Tibial nerve (tissue), 4 donors: ENCODE results near the gene BMP5. TPM values are rescaled to one million over a fixed set of nuclear protein-coding genes. Genes with fewer than 3 reads are reported as not detected.
A peak's percentile ranks its signal among the peaks of the same experiment; 100 is the strongest.

Experiments
- DNase-seq, 2 donors: peaks; one replicate each; pipeline ENCODE4 v3.0.0-alpha.2; 2019; ENCODE audit warnings: low spot score in 2 of 2
- H3K27ac ChIP-seq, 4 donors: fragments of 200-600 bp; sonication (generic) in 3 of 4; one replicate each; pipeline ENCODE4 v1.5.1; 2017 to 2019; ENCODE audit warnings: mild to moderate bottlenecking in 1 of 4
- H3K27me3 ChIP-seq, 2 donors: fragments of 200-600 bp; sonication (generic) in 1 of 2; one replicate each; pipeline versions ENCODE4 v1.5.1 to v1.6.0; 2017 to 2019
- H3K36me3 ChIP-seq, 3 donors: fragments of 200-600 bp; sonication (generic); one replicate each; pipeline ENCODE4 v1.5.1; 2018 to 2019
- H3K4me1 ChIP-seq, 4 donors: fragments of 200-600 bp; sonication (generic) in 3 of 4; one replicate each; pipeline ENCODE4 v1.5.1; 2017 to 2019
- H3K4me3 ChIP-seq, 4 donors: fragments of 200-600 bp; sonication (generic) in 3 of 4; one replicate each; pipeline ENCODE4 v1.5.1; 2017 to 2019; ENCODE audit warnings: mild to moderate bottlenecking in 1 of 4, moderate library complexity in 1 of 4
- H3K9me3 ChIP-seq, 4 donors: fragments of 200-600 bp; sonication (generic) in 3 of 4; one replicate each; pipeline ENCODE4 v1.5.1; 2017 to 2019
- EP300 ChIP-seq, 2 donors: sonication (generic); formaldehyde crosslinking; IDR thresholded peaks; one replicate each; pipeline ENCODE4 v1.6.1; 2017; ENCODE audit warnings: antibody characterized with exemption in 2 of 2, mild to moderate bottlenecking in 1 of 2
- POLR2A ChIP-seq, 2 donors: fragments of 450-650 bp; IDR thresholded peaks; one replicate each; pipeline ENCODE4 v1.6.1; 2017; ENCODE audit warnings: antibody characterized with exemption in 2 of 2, mild to moderate bottlenecking in 2 of 2, moderate library complexity in 2 of 2
- WGBS, 2 donors: methylation state at CpG; one replicate each; pipeline ENCODE4 v1.1.5; 2018; 5-methylcytosine and 5-hydroxymethylcytosine counted together
- total RNA-seq, 4 donors: library from RNA; depleted of rRNA; stranded (reverse); fragments of >200 nt; gene quantifications; one replicate each; pipeline ENCODE4 v1.1.0, GENCODE V29; 2016
- TF ChIP-seq, protein P1 (sequence below), 5 experiments: fragments of 200-600 bp in 3 of 5; fragments of 450-650 bp in 2 of 5; sonication (generic) in 3 of 5; IDR thresholded peaks; one replicate each; pipeline ENCODE4 v1.5.1; 2016 to 2019; ENCODE audit warnings: antibody characterized with exemption in 5 of 5, mild to moderate bottlenecking in 3 of 5, moderate library complexity in 2 of 5

BMP5 gene
- total RNA-seq, 4 donors from 2014 or later: 0.44 to 1.5 (median 1.1) TPM

DNA sequence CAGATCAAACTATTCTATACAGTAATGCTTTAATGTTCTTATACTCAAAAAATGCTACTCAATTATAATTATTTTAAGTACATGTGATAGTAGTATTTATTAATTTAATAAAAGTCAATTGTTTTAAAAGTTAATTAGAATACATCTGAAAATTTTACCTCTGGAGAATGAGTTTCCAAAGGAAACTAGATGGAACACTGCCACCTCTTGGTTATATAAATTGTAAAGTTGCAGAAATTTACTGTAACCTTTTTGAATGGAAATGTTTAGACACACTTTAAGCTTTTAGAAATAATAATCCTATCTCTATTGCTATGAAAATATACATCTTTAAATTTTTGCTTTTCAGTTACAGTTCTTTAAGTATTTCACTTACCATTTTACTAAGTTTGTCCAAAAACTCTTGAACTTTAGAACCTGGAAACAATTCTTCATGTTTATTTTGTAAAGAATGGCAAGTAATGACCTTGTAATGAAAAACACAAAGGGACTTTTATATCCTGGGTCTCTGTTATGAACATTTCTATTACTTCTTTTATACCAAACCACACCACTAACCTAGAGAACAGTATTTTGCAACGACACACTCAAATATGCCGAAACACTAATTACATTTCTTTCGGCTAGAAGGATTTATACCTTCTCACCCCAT, 10.9 kb upstream of the BMP5 start:
- H3K4me3 ChIP-seq: no peak overlapping the region
- DNase-seq: no peak
- H3K4me1 ChIP-seq: peaks cover 0 to 24% (median 2%) of the 10 kb centered on the region in 4 donors
- no peaks in the 10 kb centered on the region for H3K9me3 ChIP-seq
- no peak for TF ChIP-seq POLR2A (IDR thresholded peaks at IDR 0.05)
- TF ChIP-seq, protein P1, sequence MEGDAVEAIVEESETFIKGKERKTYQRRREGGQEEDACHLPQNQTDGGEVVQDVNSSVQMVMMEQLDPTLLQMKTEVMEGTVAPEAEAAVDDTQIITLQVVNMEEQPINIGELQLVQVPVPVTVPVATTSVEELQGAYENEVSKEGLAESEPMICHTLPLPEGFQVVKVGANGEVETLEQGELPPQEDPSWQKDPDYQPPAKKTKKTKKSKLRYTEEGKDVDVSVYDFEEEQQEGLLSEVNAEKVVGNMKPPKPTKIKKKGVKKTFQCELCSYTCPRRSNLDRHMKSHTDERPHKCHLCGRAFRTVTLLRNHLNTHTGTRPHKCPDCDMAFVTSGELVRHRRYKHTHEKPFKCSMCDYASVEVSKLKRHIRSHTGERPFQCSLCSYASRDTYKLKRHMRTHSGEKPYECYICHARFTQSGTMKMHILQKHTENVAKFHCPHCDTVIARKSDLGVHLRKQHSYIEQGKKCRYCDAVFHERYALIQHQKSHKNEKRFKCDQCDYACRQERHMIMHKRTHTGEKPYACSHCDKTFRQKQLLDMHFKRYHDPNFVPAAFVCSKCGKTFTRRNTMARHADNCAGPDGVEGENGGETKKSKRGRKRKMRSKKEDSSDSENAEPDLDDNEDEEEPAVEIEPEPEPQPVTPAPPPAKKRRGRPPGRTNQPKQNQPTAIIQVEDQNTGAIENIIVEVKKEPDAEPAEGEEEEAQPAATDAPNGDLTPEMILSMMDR (IDR thresholded peaks at IDR 0.05): peak; percentile 23 to 38 (median 30)
- H3K27me3 ChIP-seq: no peaks in the 10 kb centered on the region
- WGBS, 2 donors: 54 to 63% methylated on average over 3 of the region's 3 CpGs
- no peaks in the 10 kb centered on the region for H3K36me3 ChIP-seq
- no peak overlapping the region for H3K27ac ChIP-seq

- H3K27ac ChIP-seq: peak overlapping the region in 1 of 4 donors; percentile 21
- TF ChIP-seq POLR2A (IDR thresholded peaks at IDR 0.05): no peak
- TF ChIP-seq, protein P1 (IDR thresholded peaks at IDR 0.05): no peak
- TF ChIP-seq EP300 (IDR thresholded peaks at IDR 0.05): peak in 1 of 2 donors; percentile 37
- peaks cover 0 to 24% (median 2%) of the 10 kb centered on the region in 4 donors for H3K4me1 ChIP-seq
- no peaks in the 10 kb centered on the region for H3K36me3 ChIP-seq
- DNase-seq: peak in 1 of 2 donors; percentile 38
- H3K9me3 ChIP-seq: no peaks in the 10 kb centered on the region
- H3K27me3 ChIP-seq: no peaks in the 10 kb centered on the region
- 48 to 82% methylated on average over 1 of the region's 1 CpG for WGBS, 2 donors
- no peak overlapping the region for H3K4me3 ChIP-seq
These were observed 7.6 kb upstream of the BMP5 start for GRCh38 chr6:55882718-55883569.

GRCh38 chr6:55877283-55877682, 1.9 kb upstream of the BMP5 start:
- H3K27me3 ChIP-seq: no peaks in the 10 kb centered on the region
- no peak for DNase-seq
- no peaks in the 10 kb centered on the region for H3K9me3 ChIP-seq
- 49 to 52% methylated on average over 3 of the region's 3 CpGs for WGBS, 2 donors
- peaks cover 0 to 3% (median 0%) of the 10 kb centered on the region in 4 donors for H3K4me1 ChIP-seq
- no peak overlapping the region for H3K27ac ChIP-seq
- TF ChIP-seq, protein P1 (IDR thresholded peaks at IDR 0.05): no peak
- no peak overlapping the region for H3K4me3 ChIP-seq
- H3K36me3 ChIP-seq: no peaks in the 10 kb centered on the region

- no peaks in the 10 kb centered on the region for H3K4me1 ChIP-seq
- no peaks in the 10 kb centered on the region for H3K36me3 ChIP-seq
- TF ChIP-seq POLR2A (IDR thresholded peaks at IDR 0.05) (no peak), EP300 (IDR thresholded peaks at IDR 0.05) (no peak)
- TF ChIP-seq, protein P1 (IDR thresholded peaks at IDR 0.05): no peak
- no peaks in the 10 kb centered on the region for H3K9me3 ChIP-seq
- no peak overlapping the region for H3K27ac ChIP-seq
- WGBS, 2 donors: 82 to 92% methylated on average over 6 of the region's 6 CpGs
- H3K27me3 ChIP-seq: no peaks in the 10 kb centered on the region
- H3K4me3 ChIP-seq: no peak overlapping the region
- no peak for DNase-seq
These were observed 1.1 kb downstream of the BMP5 start for GRCh38 chr6:55874316-55874715.

DNA sequence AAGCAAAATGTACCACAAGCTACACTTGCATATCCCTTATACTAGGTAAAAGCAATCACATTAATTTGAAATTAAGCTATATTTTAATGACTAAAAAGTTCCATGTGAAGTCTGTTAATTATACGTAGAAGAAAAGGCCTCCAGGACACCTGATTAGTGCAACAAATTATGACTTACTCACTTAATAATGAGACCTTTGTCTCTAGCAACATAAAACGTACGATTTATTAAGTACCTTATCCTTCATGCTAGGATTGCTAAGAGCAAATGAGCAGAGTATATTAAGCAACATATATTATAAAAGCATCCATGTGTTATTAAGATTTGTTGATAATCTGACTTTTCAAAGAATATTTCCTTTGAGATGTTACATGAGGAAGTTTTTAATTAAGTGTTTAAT, 2.5 kb downstream of the BMP5 start:
- Histone ChIP-seq H3K36me3 (no peaks in the 10 kb centered on the region), H3K27ac (no peak overlapping the region), H3K4me3 (no peak overlapping the region), H3K9me3 (no peaks in the 10 kb centered on the region), H3K4me1 (no peaks in the 10 kb centered on the region), H3K27me3 (no peaks in the 10 kb centered on the region)
- 68 to 71% methylated on average over 3 of the region's 3 CpGs for WGBS, 2 donors
- TF ChIP-seq POLR2A (IDR thresholded peaks at IDR 0.05): no peak
- no peak for TF ChIP-seq EP300 (IDR thresholded peaks at IDR 0.05)
- DNase-seq: no peak
